GM19324 (cell line): ENCODE measurements around the gene E2F6.
"Not testable (repeated sequence)": the region's sequence is repeated elsewhere in the genome, so short reads cannot be mapped to it uniquely, and the experiment has no call there.

ENCODE experiments used
- ATAC-seq: cut with Tn5 transposase; IDR thresholded peaks from one replicate; pipeline ENCODE4 v1.9.1; 2021; ENCODE audit warnings: mild to moderate bottlenecking, moderate library complexity; ENCODE audit not compliant: unreplicated experiment, low FRiP score

E2F6 gene

DNA sequence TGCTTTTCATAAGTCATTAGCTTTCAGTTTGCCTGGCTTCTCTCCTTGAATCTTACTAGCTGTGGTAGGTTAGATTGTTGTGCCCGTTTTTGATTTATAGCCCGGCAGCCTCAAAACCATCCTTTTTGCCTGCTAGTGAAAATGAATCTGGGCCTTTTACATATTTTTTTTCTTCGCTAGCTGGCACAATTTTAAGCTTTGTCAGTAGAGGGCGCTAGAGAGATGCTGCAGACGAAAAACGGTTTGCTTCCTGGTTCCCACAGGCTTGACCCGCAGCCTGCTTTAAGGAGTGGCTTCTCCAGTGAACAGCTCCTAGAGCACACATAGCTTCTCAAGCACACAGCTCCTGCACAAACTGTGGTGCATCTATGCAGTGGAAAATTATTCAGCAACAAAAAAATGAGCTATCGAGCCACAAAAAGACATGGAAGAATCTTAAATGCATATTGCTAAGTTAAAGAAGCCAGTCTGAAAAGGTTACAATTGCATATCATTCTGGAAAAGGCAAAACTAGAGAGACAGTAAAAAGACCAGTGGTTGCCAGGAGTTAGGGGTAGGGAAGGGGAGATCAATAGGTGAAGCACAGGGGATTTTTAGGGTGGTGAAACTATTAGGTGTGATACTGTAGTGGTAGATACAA lies 47.9 kb downstream of the E2F6 start:
- no peak for ATAC-seq

DNA sequence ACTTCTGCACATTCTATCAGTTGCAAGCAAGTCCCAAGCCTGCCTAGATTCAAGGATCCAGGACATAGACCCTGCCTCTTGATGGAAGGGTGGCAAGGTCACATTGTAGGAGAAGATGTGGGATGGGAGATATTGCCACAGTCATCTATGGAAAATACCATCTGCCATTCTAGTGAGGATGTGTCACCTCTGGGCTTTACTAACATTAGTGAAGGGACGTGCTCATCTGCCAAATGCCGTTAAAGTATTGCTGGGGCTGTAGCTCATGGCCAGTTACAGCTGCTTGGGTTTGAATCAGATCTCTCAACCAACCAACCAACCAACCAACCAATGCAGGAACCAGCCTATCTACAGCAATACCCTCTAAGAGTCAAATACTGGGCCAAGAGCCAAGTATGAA lies 49.0 kb downstream of the E2F6 start:
- no peak for ATAC-seq

GRCh38 chr2:11416186-11416585 lies 49.8 kb downstream of the E2F6 start:
- ATAC-seq, result no peak

- no peak for ATAC-seq
Measured at GRCh38 chr2:11414372-11415124, 51.4 kb downstream of the E2F6 start.

- no peak for ATAC-seq
Measured at GRCh38 chr2:11412449-11412810, 53.5 kb downstream of the E2F6 start.

GRCh38 chr2:11411768-11412448 lies 54.1 kb downstream of the E2F6 start:
- ATAC-seq, result no peak

DNA sequence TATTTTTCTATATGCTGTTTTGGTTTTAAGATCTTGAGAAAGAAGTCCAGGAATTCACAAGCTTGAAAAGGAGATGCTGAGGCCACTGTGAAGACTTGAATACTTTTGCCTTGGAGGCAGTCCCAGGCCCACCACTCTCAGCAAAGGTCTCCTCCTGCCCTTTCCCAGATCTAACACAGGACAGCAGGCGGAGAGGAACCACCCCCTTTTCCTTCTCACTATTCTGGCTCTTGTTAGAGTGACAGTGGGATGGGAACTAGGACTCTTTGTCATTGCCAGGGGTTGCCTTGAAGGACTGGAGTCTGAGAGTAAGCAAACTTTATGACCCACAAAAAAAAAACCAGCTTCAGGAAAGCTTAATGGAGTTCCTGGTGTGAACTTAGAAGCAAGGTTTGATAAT lies 54.7 kb downstream of the E2F6 start:
- ATAC-seq, result no peak

GRCh38 chr2:11410101-11410500 lies 55.9 kb downstream of the E2F6 start:
- no peak for ATAC-seq

GRCh38 chr2:11409572-11409959 lies 56.4 kb downstream of the E2F6 start:
- no peak for ATAC-seq

DNA sequence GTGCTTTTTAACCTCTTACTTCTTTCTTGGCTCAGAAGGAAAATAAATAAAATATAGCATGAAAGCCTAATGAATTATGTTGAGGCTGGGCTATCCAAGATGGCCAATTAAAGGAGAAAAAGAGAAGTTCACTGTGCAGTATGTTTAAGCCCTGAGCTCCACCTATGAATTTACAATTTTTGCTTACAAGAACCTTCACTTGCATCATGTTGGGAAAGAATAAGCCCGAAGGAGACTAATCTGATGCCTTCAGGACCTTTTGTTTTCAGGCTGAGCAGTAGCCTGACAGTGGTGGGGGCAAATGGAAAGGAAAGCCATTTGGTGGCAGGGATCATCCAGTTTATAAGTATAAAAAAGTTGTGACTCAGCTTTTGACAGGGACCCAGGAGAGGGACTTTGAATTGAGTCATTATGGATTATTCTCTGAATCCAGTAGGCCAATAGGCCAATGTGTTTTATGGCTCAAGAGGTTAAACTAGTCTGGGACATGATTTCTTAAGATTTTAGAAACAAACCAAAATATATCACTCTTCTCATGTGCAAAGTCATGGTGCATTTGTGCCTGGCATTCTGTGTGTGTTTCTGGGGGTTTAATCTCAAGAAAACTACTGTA lies 56.9 kb downstream of the E2F6 start:
- ATAC-seq, result no peak

GRCh38 chr2:11407413-11407812 lies 58.5 kb downstream of the E2F6 start:
- no peak for ATAC-seq

- ATAC-seq, result no peak
Measured at GRCh38 chr2:11406958-11407381, 59.0 kb downstream of the E2F6 start.

GRCh38 chr2:11406267-11406957 lies 59.5 kb downstream of the E2F6 start:
- no peak for ATAC-seq

GRCh38 chr2:11405599-11406266 lies 60.2 kb downstream of the E2F6 start:
- ATAC-seq, result no peak

- not testable (repeated sequence) for ATAC-seq
Measured at GRCh38 chr2:11405074-11405406, 60.9 kb downstream of the E2F6 start.

DNA sequence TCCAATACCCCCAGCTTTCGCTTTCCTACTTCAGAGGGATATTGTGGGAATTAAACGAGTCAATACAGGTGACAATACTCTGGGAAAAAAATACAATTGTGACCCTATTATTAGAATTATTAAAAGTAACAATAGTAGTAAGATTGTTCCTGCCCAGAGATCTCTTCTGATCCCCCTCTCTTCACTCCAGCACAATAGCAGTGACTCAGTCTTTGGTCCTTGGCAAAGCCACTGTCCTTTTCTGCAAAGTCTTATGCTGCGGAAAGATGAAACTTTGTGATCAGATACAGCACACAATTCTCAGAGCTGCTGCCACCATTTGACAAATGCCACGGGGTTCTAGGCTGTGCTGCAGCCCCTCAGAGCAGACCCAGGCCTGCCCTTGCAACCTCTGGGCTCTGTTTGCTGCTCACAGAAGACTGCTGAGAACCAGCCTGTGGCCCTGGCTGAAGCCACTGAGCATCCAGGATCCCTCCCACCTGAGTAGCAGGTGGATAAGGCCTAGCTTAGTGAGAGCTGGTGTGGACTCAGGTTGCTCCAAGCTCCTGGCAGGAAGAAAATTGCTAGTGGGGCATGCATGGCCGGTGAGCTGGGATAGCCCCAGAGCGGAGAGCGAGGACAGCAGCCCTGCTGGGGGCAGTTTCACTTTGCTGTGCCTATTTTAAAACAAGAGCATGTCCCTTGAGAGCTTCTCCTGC lies 61.4 kb downstream of the E2F6 start:
- ATAC-seq, result no peak

DNA sequence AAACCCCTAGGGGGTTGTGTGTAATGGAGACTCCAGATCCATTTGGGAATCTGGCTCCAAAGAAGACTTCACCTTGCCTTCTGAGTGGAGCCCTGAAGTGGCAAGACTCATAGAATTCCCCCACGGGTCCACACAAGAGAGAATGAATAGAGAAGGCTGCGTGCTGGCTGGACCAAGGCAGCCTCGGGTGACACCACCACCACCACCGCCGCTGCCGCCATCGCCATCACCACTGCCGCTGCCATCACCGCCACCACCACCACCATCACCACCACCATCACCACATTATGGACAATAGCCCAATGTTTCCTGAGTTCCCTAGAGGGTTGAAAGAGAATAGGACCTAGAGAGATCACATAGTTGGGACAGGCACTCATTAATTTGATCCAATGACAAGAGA lies 63.5 kb downstream of the E2F6 start:
- no peak for ATAC-seq

- no peak for ATAC-seq
Measured at GRCh38 chr2:11399438-11399762, 66.6 kb downstream of the E2F6 start.

GRCh38 chr2:11398750-11399437 lies 67.1 kb downstream of the E2F6 start:
- ATAC-seq, result no peak
